ENCODE data around the gene PHF21B. TPM values are rescaled to one million over a fixed set of nuclear protein-coding genes. Genes with fewer than 3 reads are reported as not detected.
A peak's percentile ranks its signal among the peaks of the same experiment; 100 is the strongest.

Gene PHF21B
- total RNA-seq, 1 donor from 2014 or later, result 8.6 TPM

DNA sequence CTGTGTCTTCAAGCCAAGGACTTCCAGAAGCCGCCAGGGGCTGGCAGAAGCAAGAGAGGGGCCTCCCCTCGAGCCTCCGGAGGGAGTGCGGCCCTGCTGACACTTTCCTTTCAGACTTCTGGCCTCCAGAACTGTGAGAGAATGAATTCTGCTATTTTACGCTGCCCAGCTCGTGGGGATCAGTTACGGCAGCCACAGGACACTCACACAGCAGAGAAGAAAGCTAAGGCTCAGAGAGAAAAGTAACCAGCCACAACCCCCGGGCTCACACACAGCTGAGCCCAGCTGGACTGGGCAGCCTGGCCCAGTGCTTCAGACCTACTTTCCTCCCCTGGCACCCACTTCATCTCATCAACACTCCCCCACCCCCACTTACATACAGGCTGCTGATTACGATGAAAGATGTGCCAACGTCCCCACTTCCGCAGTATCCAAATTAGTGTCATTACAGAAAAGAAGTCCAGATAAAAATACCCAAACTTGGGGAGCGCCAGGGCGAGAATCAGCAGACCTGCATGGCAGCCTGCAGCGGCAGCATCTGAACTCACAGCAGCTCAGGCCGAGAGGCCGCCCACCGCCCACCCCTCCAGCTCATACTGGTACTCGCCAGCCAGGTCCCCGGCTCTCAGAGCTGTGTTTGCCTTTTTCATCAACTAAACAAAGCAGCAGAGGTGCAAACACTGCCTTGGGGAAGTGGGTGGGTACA lies 15.3 kb downstream of the PHF21B start:
- DNase-seq (ENCODE audit: low spot score in 2 of 2) (no peak), FAIRE-seq (no peak)

GRCh38 chr22:44992166-44992565 lies 17.6 kb downstream of the PHF21B start:
- FAIRE-seq (no peak), DNase-seq (ENCODE audit: low spot score in 2 of 2) (no peak)

- FAIRE-seq, result no peak
- DNase-seq (ENCODE audit: low spot score in 2 of 2), result no peak
Measured at GRCh38 chr22:44991218-44991617, 18.6 kb downstream of the PHF21B start.

DNA sequence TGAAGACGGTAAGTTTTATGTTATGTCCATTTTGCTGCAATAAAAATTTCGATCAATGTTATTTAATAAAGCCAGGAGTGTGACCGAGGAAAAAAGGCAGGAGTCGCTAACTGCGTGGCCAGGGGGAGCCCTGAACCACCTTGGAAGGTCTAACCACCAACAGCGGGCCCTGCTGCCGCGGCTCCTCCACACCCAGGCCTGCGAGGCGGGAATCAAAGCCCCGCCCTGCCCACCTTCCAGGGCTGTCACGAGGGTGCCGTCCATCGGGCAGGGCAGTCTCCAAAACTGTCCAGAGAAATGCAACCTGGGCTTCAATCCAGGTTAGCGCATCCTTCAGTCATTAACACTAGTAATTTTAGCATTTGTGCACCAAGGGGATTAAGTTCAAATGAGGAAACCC lies 19.0 kb downstream of the PHF21B start:
- no peak for FAIRE-seq
- DNase-seq (ENCODE audit: low spot score in 2 of 2), result no peak

- DNase-seq (ENCODE audit: low spot score in 2 of 2), result no peak
- no peak for FAIRE-seq
Measured at GRCh38 chr22:44990328-44990727, 19.5 kb downstream of the PHF21B start.

DNA sequence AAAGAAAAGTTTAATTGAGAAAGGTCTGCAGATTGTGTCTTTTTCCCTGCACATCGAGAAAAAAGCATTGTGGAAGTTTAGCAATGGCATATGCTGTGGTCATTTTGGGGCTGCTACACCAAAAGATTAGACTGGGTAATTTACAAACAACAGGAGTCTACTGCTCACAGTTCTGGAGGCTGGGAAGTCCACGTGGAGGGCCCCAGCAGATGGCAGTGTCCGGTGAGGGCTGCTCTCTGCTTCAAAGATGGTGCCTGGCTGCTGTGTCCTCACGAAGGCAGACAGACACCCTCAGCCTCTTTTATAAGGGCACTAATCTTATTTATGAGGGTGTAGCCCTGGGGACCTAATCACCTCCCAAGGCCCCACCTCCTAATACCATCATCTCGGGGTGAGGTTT lies 21.1 kb downstream of the PHF21B start:
- FAIRE-seq, result no peak
- no peak for DNase-seq (ENCODE audit: low spot score in 2 of 2)

GRCh38 chr22:44986926-44987325 lies 22.9 kb downstream of the PHF21B start:
- no peak for DNase-seq (ENCODE audit: low spot score in 2 of 2)
- FAIRE-seq, result no peak

DNA sequence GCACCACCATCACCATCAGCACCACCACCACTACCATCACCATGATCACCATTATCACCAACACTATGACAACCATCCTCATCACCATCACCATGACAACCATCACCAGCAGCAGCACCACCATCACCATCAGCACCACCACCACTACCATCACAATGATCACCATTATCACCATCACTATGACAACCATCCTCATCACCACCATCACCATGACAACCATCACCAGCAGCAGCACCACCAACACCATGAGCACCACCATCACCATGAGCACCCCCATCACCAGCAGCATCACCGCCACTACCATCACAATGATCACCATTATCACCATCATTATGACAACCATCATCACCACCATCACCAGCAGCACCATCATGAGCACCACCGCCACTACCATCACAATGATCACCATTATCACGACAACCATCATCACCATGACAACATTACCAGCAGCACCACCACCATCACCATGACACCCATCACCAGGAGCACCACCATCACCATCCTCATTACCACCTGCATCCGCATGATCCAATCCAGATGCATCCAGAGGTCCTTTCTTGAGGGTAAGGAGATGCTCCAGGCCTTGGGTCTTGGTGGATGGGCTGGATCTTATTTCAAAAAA lies 23.8 kb downstream of the PHF21B start:
- no peak for DNase-seq (ENCODE audit: low spot score in 2 of 2)
- no peak for FAIRE-seq

DNA sequence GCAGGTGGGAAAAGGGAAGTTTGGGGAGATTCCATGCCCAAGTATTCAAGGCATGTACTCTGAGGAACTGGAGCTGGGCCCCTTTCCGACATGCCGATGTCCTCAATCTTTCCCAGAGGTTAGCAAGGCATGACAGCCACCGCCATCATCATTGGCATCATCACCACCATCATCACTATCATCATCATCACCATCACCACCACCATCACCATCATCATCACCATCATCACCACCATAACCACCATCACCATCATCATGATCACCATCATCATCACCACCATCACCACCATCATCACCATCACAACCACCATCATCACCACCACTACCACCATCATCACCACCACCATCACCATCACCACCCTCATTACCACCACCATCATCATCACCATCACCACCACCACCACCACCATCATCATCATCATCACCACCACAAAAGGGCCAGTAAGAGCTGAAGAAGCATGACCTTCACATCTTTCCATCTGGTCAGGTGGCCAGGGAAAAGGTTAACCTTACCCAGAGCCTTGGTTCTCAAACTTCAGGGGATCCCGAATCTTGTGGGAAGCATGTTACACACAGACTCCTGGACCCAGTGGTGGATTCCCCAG lies 25.8 kb downstream of the PHF21B start:
- DNase-seq (ENCODE audit: low spot score in 2 of 2), result no peak
- FAIRE-seq, result no peak

DNA sequence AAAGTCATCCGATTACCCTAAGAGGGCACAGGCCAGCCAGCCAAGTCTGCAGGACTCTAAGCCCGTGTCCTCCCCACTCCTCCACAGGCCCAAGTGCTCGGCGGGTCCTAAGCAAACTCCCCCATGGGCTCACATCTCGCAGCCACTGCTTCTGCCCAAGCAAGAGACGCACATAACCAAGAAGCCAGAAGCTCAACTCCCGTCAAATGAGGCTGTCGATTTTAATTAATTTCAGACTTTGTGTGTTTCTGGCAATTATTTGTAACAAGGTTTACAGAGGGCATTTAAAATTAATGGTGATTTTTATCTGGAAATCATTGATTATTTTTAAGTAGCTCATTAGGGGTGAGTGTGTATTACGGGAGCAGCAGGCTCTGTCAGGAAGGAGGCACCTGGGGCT lies 27.4 kb downstream of the PHF21B start:
- no peak for DNase-seq (ENCODE audit: low spot score in 2 of 2)
- no peak for FAIRE-seq

DNA sequence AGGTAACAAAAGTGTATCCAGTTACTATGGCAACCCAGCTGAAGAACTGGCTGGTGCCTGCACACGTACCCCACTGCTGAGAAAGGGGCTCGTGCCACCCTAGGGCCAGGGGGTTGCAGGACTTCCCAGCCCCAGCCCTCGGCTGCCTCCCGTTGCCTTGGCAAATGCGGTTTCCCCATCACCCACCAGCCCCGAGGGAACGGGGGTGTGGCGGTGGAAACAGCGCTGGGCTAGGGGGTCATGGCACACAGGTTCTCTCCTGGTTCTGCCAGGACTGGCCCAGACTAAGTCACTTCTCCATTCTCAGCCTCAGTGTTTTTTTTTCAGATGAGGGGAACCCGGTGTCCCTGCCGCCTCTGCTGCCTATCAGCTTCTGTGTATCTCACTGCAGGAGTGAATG lies 27.9 kb downstream of the PHF21B start:
- FAIRE-seq (no peak), DNase-seq (ENCODE audit: low spot score in 2 of 2) (no peak)

- DNase-seq (ENCODE audit: low spot score in 2 of 2) (no peak), FAIRE-seq (no peak)
Measured at GRCh38 chr22:44979154-44979553, 30.7 kb downstream of the PHF21B start.

DNA sequence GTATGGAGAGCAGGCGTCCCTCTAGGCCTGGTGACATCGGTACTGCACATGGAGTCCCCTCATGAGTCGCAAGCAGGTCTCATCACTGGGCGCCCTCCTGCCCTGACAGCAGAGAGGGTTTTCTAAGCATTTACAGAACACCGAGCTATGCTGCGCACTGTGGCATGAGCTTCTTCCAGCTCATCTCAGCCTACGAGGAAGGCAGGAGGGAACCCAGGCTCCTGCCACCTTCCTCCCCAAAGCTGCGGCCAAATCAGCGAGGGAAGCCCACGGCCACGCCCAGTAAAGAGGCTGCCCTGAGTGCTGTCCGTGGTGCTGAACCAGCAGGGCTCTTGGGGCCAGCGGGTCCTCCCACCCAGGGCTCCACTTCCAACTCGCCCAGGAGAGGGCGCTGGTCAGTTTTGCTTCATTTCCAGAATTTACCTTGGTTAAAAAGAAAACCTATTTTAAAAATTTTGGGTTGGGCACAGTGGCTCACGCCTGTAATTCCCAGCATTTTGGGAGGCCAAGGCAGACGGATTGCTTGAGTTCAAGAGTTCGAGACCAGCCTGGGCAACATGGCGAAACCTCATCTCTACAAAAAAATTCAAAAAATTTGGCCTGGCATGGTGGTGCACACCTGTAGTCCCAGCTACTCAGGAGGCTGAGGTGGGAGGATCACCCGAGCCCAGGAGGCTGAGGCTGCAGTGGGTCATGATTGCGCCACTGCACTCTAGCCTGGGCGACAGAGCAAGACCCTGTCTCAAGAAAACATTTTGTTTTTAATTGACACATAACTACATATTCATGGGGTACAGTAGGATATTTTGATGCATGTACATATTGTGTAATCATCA lies 34.2 kb downstream of the PHF21B start:
- peak; percentile 60 to 75 for DNase-seq (ENCODE audit: low spot score in 2 of 2)
- FAIRE-seq, result no peak

- DNase-seq (ENCODE audit: low spot score in 2 of 2), result no peak
- FAIRE-seq, result no peak
Measured at GRCh38 chr22:44974454-44974853, 35.4 kb downstream of the PHF21B start.

DNA sequence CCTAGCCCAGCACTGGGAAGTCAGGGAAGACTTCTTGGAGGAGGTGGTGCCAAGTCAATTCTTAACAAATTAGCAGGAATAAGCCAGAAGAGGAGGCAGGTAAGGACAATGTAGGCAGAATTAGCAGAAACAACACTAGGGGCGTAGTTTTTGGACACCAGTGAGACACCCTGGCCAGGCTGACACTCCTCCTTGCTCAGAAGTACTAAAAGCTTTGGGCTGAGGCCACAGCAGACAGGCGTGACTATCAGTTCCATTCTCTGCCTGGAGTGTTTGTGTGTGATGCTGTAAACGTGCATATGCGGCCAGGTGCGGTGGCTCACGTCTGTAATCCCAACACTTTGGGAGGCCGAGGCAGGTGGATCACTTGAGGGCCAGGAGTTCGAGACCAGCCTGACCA lies 36.0 kb downstream of the PHF21B start:
- FAIRE-seq, result no peak

DNA sequence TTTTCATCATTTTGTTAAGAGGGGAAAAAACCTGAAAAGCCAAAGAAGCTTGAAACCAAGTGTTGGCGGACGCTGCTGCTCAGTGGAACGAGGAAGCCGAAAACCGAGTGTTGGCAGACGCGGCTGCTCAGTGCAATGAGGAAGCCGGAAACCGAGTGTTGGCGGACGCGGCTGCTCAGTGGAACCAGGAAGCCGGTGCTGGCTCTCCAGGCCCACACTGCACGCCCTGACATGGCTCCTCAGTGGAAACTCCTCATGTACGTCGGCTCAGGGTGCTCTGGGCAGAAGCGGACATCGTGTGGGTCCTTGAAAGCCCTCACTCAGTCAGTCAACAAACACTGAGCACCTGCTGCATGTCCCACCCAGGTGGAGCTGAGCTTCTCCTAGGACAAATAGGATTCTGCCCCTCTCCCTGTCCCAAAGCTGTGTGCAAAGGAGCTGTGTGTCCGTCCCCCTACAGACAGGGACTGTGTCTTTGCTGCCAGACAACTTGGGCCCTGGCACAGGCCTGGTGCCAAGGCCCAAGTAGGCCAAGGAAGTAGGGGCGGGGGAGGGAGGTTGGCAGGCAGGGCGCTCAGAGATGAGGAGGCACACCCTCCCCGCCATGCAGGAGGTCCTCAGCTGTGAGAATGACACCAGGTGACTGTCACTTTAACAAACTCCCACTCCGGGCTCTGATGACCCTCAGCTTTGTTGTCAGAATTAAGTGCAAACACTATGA lies 37.3 kb downstream of the PHF21B start:
- FAIRE-seq (no peak), DNase-seq (ENCODE audit: low spot score in 2 of 2) (no peak)

More for the DNA sequence above, 36.0 kb downstream of the PHF21B start:
- DNase-seq (ENCODE audit: low spot score in 2 of 2), result no peak

GRCh38 chr22:44971651-44972362 lies 38.0 kb downstream of the PHF21B start:
- FAIRE-seq (no peak), DNase-seq (ENCODE audit: low spot score in 2 of 2) (no peak)

- no peak for DNase-seq (ENCODE audit: low spot score in 2 of 2)
Measured at GRCh38 chr22:44970291-44970690, 39.5 kb downstream of the PHF21B start.

DNA sequence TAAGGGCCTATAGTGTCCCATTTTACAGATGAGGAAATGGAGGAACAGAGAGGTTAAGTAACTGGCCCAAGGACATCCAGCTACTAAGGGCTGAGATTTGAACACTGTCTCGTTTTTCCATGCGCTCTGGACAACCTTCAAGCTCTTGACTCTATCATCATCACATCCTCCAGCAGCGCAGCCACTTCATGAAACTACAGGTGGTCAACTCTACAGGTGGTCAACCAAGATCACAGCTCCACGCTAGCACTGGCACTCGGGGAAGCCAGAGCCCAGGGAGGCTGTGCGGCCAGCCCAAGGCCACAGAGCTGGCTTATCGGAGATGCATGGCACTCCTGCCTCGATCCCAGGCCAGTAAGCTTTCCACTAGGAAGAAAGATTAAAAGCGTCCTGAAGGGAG lies 40.0 kb downstream of the PHF21B start:
- DNase-seq (ENCODE audit: low spot score in 2 of 2) (no peak), FAIRE-seq (no peak)

More at GRCh38 chr22:44970291-44970690, 39.5 kb downstream of the PHF21B start:
- no peak for FAIRE-seq

DNA sequence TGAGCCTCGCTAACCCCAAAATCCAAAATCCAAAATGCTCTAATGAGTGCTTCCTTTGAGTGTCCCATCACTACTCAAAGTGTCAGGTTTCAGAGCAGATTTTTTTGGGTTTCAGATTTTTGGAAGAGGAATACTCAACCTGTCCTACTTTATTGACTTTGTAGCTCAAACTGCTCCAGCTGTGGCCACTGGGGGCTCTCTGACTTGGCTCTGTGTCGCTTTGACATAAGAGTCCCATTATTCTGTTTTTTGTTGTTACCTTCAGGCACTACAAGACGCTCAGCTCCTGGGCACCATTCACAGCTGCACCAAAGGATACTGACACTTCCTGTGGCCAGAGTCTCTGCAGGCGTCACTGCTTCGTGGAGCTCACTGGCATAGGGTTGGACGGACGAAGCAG lies 41.1 kb downstream of the PHF21B start:
- no peak for DNase-seq (ENCODE audit: low spot score in 2 of 2)
- no peak for FAIRE-seq

Data from frontal cortex (tissue), 4 donors.